Keratinocyte (primary cell): Measurements from ENCODE around the gene DDIAS. TPM values are rescaled to one million over a fixed set of nuclear protein-coding genes. Genes with fewer than 3 reads are reported as not detected.

Experiments
- DNase-seq: peaks from one replicate; pipeline ENCODE4 v3.0.0-alpha.2; 2011; ENCODE audit warnings: low read depth, missing footprints, low spot score
- FAIRE-seq: peaks from 2 replicates; lab custom pipeline; 2011; peaks lifted over from hg19 to GRCh38; lab: Jason Lieb, UNC
- H2AFZ ChIP-seq: 2 replicates; pipeline ENCODE4 v1.6.0; 2012; ENCODE audit warnings: low read length, control low read depth, inconsistent platforms; ENCODE audit not compliant: control insufficient read depth
- H3K27ac ChIP-seq: 2 replicates; pipeline ENCODE4 v1.5.1; 2011; ENCODE audit warnings: low read length; ENCODE audit not compliant: control insufficient read depth, insufficient read depth
- H3K27me3 ChIP-seq: 3 replicates; pipeline ENCODE4 v1.6.0; 2011; ENCODE audit warnings: low read length; ENCODE audit not compliant: control insufficient read depth, insufficient read depth; ENCODE audit errors: extremely low read depth
- H3K36me3 ChIP-seq, 2 experiments: 2 replicates in 1 of 2; 3 replicates in 1 of 2; pipeline ENCODE4 v1.5.1; 2011; ENCODE audit warnings: low read length in 2 of 2, mild to moderate bottlenecking in 1 of 2; ENCODE audit not compliant: control insufficient read depth in 2 of 2, insufficient read depth in 2 of 2; ENCODE audit errors: extremely low read depth in 1 of 2
- H3K4me1 ChIP-seq: 3 replicates; pipeline ENCODE4 v1.5.1; 2011; ENCODE audit warnings: low read length; ENCODE audit not compliant: control insufficient read depth, insufficient read depth; ENCODE audit errors: extremely low read depth
- H3K4me2 ChIP-seq: 3 replicates; pipeline ENCODE4 v1.6.0; 2011; ENCODE audit warnings: low read depth, low read length; ENCODE audit not compliant: control insufficient read depth, insufficient read depth; ENCODE audit errors: extremely low read depth
- H3K4me3 ChIP-seq, 3 experiments: fragments of 200-600 bp in 1 of 3; sonication (generic) in 1 of 3; 2 replicates in 2 of 3; 3 replicates in 1 of 3; pipeline ENCODE4 v1.5.1; 2011 to 2016; ENCODE audit warnings: low read length in 3 of 3, mild to moderate bottlenecking in 3 of 3, control low read depth in 2 of 3, inconsistent platforms in 1 of 3, low read depth in 1 of 3, mixed read lengths in 1 of 3, mixed run types in 1 of 3, moderate library complexity in 1 of 3; ENCODE audit not compliant: control insufficient read depth in 2 of 3, insufficient read depth in 2 of 3; ENCODE audit errors: extremely low read depth in 1 of 3
- H3K79me2 ChIP-seq: 2 replicates; pipeline ENCODE4 v1.6.0; 2012; ENCODE audit warnings: low read length; ENCODE audit not compliant: control insufficient read depth, insufficient read depth
- H3K9ac ChIP-seq: 3 replicates; pipeline ENCODE4 v1.6.0; 2011; ENCODE audit warnings: low read length; ENCODE audit not compliant: control insufficient read depth, insufficient read depth; ENCODE audit errors: extremely low read depth
- H3K9me1 ChIP-seq: 3 replicates; pipeline ENCODE4 v1.6.0; 2011; ENCODE audit warnings: low read length; ENCODE audit not compliant: control insufficient read depth, insufficient read depth; ENCODE audit errors: extremely low read depth
- H3K9me3 ChIP-seq: 2 replicates; pipeline ENCODE4 v1.5.1; 2012; ENCODE audit warnings: low read depth, low read length; ENCODE audit not compliant: control insufficient read depth
- H4K20me1 ChIP-seq: 3 replicates; pipeline ENCODE4 v1.6.0; 2011; ENCODE audit warnings: low read length; ENCODE audit not compliant: control insufficient read depth, insufficient read depth; ENCODE audit errors: extremely low read depth
- EZH2 ChIP-seq: IDR thresholded peaks from one replicate; pipeline ENCODE4 v1.6.1; 2012; ENCODE audit warnings: inconsistent platforms, mild to moderate bottlenecking, low read length, moderate library complexity
- dilution Hi-C: fragments of 300-500 bp; cut with MboI; formaldehyde crosslinking; loops from one replicate; pipeline ENCODE4 v1.7.0; 2020; ENCODE audit warnings: low sequenced_read_pairs; ENCODE audit not compliant: extremely low pct_ligation_motif_present
- polyA plus RNA-seq, 5 experiments: library from polyadenylated mRNA; depleted of rRNA in 3 of 5; stranded (reverse) in 3 of 5; stranded (forward) in 1 of 5; unstranded in 1 of 5; fragments of >200 nt; gene quantifications; 1 replicate in 1 of 5; 2 replicates in 3 of 5; 3 replicates in 1 of 5; pipeline versions ENCODE4 v1.2.1 to v1.2.3, GENCODE V29; 2011 to 2012; ENCODE audit warnings: missing spikeins in 2 of 5, low read depth in 1 of 5, low replicate concordance in 1 of 5
- TF ChIP-seq, protein P1 (sequence below), 3 experiments: IDR thresholded peaks in 1 of 3; conservative IDR thresholded peaks in 1 of 3; optimal IDR thresholded peaks in 1 of 3; 2 replicates in 2 of 3; 3 replicates in 1 of 3; pipeline versions ENCODE3 to v1.5.1; 2011; ENCODE audit warnings: low read length in 3 of 3, mild to moderate bottlenecking in 3 of 3, moderate library complexity in 2 of 3, control low read depth in 1 of 3, inconsistent platforms in 1 of 3; ENCODE audit not compliant: insufficient read depth in 2 of 3; ENCODE audit errors: extremely low read depth in 1 of 3

DDIAS gene
- polyA plus RNA-seq, 1 donor (not counting 4 experiments of a cell fraction or from before 2014, with no cell fraction given) = 8.7 TPM

DNA sequence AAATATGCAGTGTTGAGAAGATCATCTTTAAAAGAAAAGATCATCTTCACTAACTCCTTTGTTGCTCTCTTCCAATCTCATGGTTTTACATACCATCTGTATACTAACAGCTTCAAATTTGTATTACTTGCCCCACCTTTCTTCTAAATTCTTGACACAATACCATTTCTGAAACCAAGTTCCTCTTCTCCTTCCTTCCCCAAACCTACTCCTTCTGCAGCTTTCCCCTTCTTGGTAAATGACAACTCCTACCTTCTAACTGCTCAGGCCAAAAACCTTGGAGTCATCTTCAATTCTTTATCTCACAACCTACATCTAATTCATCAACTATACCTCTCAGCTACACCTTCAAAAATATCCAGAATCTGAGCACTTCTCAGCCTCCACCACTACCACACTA is 10.6 kb upstream of the DDIAS start:
- no peak for DNase-seq
- no peak for FAIRE-seq
- H3K4me1 ChIP-seq = no peaks in the 10 kb centered on the region
- no peak overlapping the region for H3K9ac ChIP-seq
- H3K4me3 ChIP-seq = no peak overlapping the region
- no peaks in the 10 kb centered on the region for H4K20me1 ChIP-seq
- H3K27me3 ChIP-seq = no peaks in the 10 kb centered on the region
- no peaks in the 10 kb centered on the region for H3K79me2 ChIP-seq
- TF ChIP-seq EZH2 = no peak
- TF ChIP-seq, protein P1, sequence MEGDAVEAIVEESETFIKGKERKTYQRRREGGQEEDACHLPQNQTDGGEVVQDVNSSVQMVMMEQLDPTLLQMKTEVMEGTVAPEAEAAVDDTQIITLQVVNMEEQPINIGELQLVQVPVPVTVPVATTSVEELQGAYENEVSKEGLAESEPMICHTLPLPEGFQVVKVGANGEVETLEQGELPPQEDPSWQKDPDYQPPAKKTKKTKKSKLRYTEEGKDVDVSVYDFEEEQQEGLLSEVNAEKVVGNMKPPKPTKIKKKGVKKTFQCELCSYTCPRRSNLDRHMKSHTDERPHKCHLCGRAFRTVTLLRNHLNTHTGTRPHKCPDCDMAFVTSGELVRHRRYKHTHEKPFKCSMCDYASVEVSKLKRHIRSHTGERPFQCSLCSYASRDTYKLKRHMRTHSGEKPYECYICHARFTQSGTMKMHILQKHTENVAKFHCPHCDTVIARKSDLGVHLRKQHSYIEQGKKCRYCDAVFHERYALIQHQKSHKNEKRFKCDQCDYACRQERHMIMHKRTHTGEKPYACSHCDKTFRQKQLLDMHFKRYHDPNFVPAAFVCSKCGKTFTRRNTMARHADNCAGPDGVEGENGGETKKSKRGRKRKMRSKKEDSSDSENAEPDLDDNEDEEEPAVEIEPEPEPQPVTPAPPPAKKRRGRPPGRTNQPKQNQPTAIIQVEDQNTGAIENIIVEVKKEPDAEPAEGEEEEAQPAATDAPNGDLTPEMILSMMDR (optimal IDR thresholded peaks at IDR 0.05 in 1 of 3, IDR thresholded peaks at IDR 0.05 in 1 of 3, conservative IDR thresholded peaks at IDR 0.05 in 1 of 3; ENCODE audit: extremely low read depth in 1 of 3, insufficient read depth in 2 of 3, low read length in 3 of 3) = no peak
- H3K4me2 ChIP-seq = no peak overlapping the region
- no peak overlapping the region for H2AFZ ChIP-seq
- H3K36me3 ChIP-seq = no peaks in the 10 kb centered on the region
- dilution Hi-C loops = no loop called here
- no peaks in the 10 kb centered on the region for H3K9me3 ChIP-seq
- no peak overlapping the region for H3K27ac ChIP-seq
- H3K9me1 ChIP-seq = no peaks in the 10 kb centered on the region

DNA sequence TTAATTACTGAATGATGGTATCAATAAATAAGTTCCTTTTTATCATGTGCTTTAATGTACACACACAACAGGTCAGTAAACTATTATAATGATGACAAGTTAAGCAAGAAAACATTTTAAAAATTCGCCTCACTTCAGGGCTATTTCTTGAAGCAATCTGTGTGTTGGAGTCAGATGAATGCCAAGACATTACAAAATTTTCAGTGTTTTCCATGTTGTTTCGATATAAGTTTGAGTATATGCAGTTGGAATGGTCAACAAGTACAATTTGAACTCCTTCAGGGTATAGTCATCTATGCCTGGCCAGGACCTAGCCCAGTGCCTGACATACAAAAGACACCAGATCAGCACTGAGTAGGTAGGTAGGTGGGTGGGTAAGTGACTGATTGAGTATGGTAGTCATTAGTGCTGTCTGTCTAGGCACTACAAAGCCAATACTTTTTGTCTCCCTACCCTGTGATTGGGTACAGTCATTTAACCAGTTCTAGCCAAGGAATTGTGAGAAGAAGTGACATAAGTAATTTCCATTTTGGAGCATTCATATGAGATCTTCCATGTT is 8.8 kb upstream of the DDIAS start:
- H2AFZ ChIP-seq = no peak overlapping the region
- H3K9ac ChIP-seq = no peak overlapping the region
- no peaks in the 10 kb centered on the region for H4K20me1 ChIP-seq
- dilution Hi-C loops = no loop called here
- H3K4me1 ChIP-seq = no peaks in the 10 kb centered on the region
- no peaks in the 10 kb centered on the region for H3K27me3 ChIP-seq
- no peaks in the 10 kb centered on the region for H3K9me1 ChIP-seq
- H3K9me3 ChIP-seq = no peaks in the 10 kb centered on the region
- FAIRE-seq (no peak), DNase-seq (no peak)
- H3K4me2 ChIP-seq = no peak overlapping the region
- H3K27ac ChIP-seq = no peak overlapping the region
- TF ChIP-seq EZH2 = no peak
- TF ChIP-seq, protein P1 (optimal IDR thresholded peaks at IDR 0.05 in 1 of 3, IDR thresholded peaks at IDR 0.05 in 1 of 3, conservative IDR thresholded peaks at IDR 0.05 in 1 of 3; ENCODE audit: extremely low read depth in 1 of 3, insufficient read depth in 2 of 3, low read length in 3 of 3) = no peak
- no peaks in the 10 kb centered on the region for H3K79me2 ChIP-seq
- no peaks in the 10 kb centered on the region for H3K36me3 ChIP-seq
- H3K4me3 ChIP-seq = no peak overlapping the region
